GM18520 (cell line): ENCODE data around the gene F3.
A peak's percentile ranks its signal among the peaks of the same experiment; 100 is the strongest.

Source experiments
- ATAC-seq: cut with Tn5 transposase; IDR thresholded peaks from one replicate; pipeline ENCODE4 v1.9.1; 2021; ENCODE audit not compliant: unreplicated experiment

F3 gene

GRCh38 chr1:94528826-94529225 lies 12.7 kb downstream of the F3 start:
- no peak for ATAC-seq

DNA sequence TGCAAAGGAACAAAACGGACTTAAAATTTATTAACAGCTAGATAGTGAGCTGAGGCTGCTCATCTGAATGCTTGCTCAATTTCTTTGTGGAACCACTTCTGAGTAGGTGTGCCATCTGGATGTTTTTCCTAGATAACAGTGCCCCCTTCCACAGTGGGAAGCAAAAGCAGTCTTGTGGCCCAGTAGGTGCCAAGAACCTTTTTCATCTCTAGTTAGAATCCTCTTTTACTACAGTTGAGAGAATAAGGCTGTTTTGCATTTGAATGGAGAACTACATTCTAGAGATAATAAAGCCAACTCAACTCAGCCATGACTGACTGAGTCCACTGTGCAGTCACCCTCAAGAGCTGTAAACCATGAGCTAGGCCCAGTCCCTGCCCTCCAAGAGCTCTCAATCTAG lies 13.3 kb downstream of the F3 start:
- ATAC-seq, result no peak

DNA sequence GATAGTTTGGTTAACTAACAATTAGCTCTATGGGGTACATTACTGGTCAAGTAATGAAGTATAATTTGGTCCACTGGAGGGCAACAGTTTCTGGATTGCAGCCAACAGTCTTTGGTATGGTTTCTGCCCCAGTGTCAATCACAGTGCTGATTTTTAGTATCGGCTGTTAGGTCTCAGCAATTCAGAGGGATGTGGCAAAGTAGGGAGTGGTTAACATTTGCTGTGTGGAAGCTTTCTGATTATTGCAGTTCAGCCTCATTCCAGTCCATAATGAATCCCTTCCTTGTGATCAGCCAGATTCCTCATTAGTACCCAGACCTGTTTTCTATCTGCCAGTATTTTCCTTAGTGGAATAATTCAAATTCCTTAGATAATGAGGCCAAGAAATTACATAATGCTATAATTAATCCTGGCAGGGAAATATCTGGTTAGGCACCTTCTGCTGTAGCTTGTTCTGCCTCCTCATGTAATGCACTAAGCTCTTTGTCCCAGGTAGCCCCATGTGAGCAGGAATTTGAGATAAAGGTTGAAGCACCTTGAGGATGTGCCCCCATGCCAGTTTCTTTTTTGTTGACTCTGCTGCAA lies 14.0 kb downstream of the F3 start:
- ATAC-seq, result no peak

- no peak for ATAC-seq
These were observed 15.2 kb downstream of the F3 start for GRCh38 chr1:94526152-94526980.

- ATAC-seq, result no peak
These were observed 17.0 kb downstream of the F3 start for GRCh38 chr1:94524531-94524930.

DNA sequence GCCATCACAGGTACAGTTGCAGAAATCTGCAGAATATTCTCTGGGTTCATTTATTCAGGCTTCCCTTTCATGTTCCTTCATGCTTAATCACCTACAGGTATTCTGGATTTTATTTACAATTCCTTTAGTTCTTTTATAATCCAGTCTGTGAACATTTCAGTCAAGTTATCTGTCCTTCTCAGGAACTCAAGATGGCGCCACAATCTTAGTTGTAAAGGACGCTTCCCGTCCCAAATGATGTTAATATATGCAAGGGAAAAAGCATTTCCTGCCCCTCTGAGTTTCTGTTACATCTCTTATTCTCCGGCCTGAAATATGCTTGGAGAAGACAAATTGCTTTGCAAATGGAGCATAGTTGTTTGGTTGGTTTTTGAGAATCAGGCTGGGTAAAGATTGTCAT lies 19.3 kb downstream of the F3 start:
- ATAC-seq, result no peak

- no peak for ATAC-seq
These were observed 22.2 kb downstream of the F3 start for GRCh38 chr1:94519351-94519750.

- no peak for ATAC-seq
These were observed 26.1 kb downstream of the F3 start for GRCh38 chr1:94515296-94515947.

DNA sequence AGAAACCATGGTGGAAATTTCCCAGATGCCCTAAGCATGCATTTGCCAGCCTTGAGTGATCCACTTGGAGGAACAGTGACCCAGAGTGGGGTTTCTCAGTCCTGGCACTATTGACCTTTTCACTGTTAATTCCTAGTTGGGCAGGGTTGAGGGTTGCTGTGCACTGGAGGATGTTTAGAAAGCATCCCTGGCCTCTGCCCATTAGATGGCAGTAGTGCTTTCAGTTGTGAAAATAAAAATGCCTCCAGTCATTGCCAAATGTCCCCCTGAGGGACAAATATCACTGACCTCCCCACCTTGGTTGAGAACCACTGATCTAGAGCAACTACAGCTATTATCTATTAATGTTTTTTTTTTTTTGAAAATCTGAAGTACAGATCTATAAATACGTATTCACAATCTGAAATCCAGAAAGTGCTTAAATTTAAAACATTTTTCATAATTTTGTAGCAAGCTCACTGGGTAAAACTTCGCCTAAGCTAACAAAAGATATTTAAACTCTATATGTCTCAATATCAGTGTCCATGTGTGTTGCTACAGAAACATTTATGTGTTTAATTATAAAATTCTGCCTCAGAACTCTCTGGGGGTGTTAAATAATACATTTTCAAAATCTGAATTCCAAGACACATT lies 27.3 kb downstream of the F3 start:
- no peak for ATAC-seq

- ATAC-seq, result no peak
These were observed 28.7 kb downstream of the F3 start for GRCh38 chr1:94512816-94513215.

DNA sequence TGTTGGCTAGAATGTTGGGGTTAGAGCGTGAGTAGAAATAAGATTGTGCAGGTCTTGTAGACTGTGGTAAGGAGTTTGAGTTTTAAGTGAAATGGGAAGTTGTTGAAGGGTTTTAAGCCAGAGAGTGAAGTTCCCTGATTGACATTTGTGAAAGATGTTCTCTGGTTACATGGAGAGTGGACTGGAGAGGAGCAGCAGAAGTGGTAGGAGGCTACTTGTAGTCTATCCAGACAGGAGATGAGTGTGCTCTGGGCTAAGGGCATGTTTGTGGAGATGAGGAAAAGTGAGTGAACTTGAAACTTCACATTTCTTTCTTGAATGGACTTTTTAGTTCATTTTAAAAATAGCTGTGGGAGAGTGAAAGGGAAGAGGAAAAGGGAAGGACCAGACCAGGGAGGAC lies 37.0 kb downstream of the F3 start:
- no peak for ATAC-seq

- ATAC-seq, result no peak
These were observed 38.4 kb downstream of the F3 start for GRCh38 chr1:94503153-94503552.

DNA sequence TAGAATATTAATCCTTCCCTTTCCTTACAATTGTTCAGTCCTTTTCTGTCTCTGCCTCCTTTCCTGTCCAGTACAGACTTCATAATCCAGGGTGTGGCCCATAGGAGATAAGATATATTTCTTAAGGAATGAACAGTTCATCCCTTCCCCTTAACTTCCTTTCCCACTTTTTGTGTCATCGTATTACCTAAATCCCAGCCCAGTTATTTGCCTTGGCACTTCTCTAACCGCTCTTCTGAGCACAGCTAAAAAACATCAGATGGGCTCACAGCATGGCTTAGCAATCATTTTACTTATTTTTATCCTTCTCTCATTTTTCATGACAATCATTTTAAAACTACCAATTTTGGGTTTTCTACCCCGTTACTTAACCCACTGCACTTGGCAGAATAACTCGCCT lies 39.6 kb downstream of the F3 start:
- no peak for ATAC-seq

- no peak for ATAC-seq
These were observed 40.1 kb downstream of the F3 start for GRCh38 chr1:94501426-94501825.

- no peak for ATAC-seq
These were observed 45.3 kb downstream of the F3 start for GRCh38 chr1:94496076-94496755.

DNA sequence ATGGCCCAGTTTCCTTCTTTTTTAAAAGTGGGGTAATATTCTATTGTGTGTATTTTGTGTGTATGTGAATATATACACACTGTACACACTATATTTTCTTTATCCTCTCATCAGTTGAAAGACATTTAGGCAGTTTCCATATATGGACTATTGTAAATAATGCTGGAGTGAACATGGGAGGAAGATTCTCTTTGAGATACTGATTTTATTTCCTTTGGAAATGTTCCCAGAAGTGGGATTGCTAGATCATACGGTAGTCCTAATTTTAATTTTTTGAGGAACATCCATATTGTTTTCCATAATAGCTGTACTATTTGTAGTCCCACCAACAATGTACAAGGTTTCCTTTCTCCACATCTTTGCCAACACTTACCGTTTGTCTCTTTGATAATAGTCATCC lies 51.0 kb downstream of the F3 start:
- no peak for ATAC-seq

DNA sequence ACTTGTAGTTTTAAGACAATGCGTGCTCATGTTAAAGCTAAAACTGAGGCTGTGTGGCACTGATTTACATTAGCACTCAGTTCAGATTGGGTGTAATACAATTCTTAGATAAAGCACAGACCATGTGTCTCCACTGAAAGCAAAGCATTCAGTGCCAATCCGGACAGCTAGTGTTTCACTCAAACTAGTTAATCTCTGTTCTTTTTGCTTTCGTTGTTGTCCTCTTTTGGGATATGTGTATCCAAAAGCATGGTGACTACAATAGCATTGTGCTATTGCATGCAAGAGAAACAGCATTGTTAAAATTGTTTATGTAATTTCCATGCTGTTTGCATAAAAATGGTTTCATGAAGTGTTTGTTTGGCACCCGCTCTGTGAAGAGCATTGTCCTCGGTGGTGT lies 54.6 kb downstream of the F3 start:
- ATAC-seq, result no peak

- peak; percentile 76 for ATAC-seq
These were observed 60.1 kb downstream of the F3 start for GRCh38 chr1:94481473-94481933.

DNA sequence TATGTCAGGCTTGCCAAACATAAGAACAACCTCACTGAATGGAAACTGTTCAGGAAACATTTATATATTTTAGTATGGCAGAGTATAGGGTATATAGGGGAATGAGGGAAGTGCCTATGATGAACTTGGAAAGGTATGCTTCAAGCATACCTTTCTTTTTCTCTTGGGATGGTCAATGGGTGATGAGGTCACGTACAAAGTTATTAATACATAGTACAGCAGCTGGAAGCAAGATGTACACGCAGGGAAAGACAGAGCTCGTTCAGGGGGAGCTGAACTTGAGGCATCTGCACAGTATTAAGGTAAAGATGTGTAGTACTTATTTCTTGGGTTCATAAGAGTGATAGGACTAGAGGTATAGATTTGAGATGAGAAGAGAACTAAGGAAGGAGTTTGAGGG lies 61.9 kb downstream of the F3 start:
- no peak for ATAC-seq
